SHP77 (cell line): ENCODE measurements around the gene EXOSC1.
"Not testable (repeated sequence)": the region's sequence is repeated elsewhere in the genome, so short reads cannot be mapped to it uniquely, and the experiment has no call there.

Source experiments
- DNase-seq, 2 experiments: peaks; one replicate each; lab custom pipeline; 2025; lab: John Stamatoyannopoulos, UW

Gene EXOSC1

DNA sequence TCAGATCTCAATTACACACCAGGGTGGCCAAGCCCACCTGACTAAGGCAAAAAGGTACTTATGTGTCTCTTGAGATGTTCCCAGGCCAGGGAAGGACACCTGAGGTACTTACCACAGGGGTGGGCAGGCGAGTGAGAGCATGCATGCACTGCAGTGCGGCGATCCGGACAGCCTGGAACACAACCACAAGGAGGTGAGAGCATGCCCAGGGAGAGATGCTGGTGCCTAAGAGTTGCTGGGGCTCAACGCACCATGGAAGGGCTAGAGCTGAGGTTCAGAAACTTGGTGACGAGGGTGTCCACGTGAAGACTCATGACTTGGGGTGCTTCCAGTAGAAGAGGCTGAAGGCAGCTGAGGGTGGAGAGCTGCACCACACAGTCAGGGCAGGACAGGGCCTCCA, 13.3 kb upstream of the EXOSC1 start:
- DNase-seq = no peak

DNA sequence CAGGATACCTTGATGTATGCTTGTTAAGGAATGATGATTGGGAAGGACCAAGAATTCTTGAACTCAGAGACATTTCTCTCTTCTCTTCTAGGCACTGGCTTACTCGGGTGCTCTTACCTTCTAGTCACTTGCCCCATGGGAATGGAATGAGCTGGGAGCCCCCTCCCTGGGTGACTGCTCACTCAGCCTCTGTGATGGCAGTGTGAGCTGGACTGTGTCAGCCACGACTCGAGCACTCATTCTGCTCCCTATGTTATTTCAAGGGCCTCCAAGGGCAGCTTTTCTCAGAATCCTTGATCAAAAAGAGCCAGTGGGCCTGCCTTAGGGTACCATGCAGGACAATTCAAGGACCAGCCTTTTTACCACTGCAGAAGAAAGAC, 10.9 kb upstream of the EXOSC1 start:
- DNase-seq = no peak

DNA sequence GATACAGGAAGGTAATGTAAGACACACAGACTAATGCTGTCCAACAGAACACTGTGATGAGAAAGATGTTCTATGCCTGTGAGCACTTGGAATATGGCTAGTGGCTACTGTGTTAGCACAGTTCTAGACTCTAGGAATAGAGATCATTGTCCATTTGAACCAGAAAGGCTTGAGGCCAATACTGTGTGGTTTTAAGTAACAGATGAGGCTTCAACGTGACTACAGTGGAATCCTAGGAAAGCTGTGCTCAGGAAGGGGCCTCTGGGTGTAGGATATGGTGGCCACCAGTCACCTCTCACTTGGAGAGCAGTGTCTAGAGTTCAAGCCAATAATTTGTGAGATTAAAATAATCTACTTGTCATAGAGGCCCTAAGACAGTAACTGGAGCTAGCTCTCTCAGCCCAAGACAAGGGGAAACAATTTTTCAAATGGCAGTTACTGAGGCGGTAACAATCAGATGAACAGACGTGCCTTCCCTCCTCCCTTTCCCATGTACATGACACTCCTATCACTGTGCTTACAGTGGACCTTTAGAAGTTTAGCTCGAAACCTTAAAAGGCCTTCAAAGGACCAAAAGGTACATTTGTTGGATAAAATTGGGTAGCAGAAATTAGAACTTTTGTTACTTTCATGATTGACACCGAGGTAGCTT, 10.4 kb upstream of the EXOSC1 start:
- no peak for DNase-seq

DNA sequence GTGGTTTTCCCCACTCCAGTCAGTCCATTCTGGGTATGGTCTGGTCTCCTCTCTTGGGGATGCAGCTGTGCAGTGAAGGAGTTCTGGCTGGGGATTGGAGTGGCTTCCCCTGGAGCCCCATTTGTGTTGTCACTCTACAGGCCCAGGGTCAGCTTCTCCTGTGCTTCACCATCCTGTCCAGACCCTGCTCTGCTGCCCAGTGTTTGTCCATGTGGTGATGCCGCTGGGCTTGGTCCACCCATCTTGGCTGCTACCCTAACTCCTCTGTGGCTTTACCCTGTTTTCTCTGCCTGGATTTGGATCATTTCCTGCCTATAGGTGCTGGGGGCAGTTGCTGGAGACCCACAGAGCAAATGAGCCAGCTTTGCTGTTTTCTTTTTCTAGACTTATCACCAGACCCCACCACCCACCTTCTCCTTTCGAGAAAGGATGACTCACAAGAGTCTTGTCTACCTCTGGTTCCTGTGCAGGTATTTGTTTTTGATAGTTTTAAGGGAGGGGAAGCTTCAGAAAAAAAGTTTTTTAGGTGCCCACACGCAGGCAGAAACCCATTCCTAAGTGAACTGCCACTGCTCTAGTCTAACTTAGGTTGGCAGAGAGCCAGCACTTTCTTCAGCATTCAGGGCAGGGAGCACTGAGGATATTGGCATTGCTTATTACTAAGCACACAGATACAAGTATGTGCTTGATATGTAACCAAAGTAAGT, 8.7 kb upstream of the EXOSC1 start:
- DNase-seq = peak in 1 of 2 experiments; percentile 5

DNA sequence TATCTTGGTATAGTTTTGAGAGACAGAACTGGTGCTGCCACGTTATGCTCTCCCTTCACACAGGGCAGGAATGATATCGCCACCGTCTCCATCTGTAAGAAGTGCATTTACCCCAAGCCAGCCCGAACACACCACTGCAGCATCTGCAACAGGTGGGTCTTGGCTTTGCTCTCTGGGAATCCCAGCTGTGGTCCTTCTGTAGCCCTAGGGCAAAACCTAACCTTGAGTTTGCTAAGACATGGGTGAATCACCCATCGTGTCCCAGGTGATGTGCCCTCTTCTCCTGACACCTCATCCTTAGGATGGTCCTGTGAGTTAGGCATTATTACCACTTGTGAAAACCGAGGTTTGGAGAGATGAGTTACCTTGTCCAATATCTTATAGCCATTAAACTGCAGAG, 6.5 kb upstream of the EXOSC1 start:
- DNase-seq = no peak

DNA sequence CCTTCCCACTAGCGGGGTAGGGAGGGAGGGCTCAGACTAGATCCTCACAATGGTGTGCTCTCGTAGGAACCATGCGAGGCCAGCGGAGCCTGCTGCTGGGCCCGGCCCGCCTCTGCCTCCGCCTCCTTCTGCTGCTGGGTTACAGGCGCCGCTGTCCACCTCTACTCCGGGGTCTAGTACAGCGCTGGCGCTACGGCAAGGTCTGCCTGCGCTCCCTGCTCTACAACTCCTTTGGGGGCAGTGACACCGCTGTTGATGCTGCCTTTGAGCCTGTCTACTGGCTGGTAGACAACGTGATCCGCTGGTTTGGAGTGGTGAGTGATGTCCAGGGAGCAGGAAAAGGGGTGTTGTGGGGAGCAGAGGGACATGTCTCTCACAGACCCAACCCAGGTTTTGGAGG, 5.8 kb upstream of the EXOSC1 start:
- DNase-seq = no peak

DNA sequence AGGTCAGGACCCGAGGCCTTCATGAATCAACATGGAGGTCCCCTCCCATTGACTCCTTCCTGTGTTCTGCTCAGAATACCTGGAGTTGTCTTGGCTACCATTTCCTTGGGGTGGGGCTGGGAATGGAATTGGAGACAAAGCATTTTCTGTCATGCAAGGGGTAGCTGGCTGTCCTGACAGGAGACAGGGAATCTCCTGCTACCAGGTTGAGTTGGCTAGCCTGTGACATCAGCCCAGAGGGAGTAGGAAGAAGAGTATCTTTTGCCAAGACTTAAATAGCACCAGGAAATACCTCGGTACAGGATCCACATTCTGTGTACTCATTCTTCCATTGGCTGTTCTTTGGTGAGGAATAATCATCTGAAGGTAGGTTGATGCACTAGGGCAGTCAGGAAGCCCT, 5.0 kb upstream of the EXOSC1 start:
- DNase-seq = no peak

DNA sequence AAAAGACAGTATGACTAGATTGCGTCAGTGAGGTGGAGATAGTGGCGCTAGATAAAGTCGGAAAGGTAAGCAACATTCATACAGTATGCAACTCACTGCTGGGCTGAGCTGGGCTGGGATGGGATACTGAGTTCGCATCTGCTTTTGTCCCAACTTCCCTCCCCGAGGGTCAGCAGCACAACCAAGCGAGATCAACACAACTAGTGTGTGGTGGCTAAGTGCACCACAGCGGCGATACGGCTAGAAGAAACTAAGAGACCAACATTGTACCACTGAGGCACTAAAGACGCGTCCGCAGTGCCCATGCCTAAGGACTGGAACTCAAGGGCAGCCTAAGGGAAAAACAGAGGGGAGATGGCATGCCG, 467 bp downstream of the EXOSC1 start:
- DNase-seq = no peak

DNA sequence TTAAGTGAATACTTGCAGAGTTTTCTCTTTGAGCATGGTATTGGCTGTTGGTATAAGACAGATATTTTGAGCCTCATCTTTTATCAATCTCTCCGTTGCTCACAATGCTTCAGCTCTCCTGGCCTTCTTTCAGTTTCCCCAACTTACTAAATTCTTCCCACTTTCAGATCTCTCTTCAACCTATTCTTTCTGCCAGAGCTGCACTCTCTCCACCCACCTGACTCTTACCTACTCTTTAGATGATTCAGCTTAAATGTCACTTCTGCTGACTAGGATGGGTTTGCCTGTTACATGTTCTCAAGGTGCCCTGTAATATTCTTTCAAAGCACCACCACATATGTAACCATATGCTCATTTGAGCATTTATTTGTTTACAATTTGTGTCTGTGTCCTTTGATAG, 1.6 kb downstream of the EXOSC1 start:
- DNase-seq = no peak

DNA sequence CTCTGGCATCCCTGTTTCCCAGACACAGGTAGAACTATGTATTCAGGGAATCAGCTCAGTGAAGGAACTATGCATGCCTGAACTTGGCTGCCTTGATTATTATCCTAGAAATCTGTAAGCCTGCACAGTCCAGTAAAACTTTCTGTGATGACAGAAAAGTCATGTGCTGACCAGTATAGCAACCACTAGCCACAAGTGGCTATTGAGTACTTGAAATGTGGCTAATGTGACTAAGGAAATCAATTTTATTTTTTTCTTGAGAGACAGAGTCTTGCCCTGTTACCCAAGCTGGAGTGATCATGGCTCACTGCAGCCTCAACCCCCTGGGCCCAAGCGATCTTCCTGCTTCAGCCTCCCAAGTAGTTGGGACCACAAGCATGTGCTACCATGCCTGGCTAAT, 3.5 kb downstream of the EXOSC1 start:
- DNase-seq = no peak

DNA sequence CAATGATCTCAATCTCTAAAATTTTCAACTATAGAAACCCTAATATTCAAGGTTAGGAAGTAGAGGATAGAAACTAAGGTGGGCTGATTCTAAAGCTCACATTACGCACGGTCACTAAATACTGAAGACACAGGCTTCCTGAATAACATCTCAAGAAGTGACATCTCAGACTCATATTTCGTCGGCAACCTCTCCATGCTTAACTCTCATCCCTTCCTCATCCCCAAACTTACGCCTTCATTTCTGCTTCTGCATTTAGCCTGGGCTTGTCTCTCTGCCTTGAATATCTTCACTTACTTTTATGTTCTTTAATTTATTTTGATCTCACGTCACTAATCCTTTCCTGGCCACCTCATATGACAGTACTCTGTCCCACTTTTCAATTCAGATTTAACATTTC, 10.6 kb downstream of the EXOSC1 start:
- DNase-seq = no peak

DNA sequence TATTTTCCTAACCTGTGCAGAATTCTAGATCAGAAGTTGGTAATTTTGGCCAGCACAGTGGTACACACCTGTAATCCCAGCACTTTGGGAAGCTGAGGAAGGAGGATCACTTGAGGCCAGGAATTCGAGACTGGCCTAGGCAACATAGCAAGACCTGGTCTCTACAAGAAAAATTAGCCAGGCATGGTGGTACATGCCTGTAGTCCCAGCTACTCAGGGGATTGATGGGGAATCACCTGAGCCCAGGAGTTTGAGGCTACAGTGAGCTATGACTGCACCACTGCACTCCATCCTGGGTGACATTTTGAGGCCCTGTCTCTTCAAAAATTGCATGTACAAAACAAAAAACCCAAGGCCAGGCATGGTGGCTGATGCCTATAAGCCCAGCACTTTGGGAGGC, 11.2 kb downstream of the EXOSC1 start:
- no peak for DNase-seq

DNA sequence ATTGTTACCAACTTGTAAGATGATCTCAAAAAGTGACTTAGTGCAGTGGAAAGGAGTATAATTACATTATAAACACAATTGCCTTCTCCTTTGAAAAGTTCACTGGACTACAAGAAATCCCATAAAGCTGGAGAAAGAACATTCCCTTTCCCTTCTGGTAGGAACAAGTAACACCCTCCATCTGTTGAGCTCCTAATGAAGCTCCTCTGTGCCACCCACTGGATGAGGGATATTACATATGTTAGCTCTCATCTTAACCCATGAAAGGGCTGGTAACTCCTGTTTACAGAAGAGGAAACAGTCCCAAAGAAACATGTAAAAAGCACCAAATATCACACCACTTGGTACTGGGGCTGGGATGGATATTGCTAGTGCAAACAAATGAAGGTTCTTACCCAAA, 11.8 kb downstream of the EXOSC1 start:
- DNase-seq = no peak

DNA sequence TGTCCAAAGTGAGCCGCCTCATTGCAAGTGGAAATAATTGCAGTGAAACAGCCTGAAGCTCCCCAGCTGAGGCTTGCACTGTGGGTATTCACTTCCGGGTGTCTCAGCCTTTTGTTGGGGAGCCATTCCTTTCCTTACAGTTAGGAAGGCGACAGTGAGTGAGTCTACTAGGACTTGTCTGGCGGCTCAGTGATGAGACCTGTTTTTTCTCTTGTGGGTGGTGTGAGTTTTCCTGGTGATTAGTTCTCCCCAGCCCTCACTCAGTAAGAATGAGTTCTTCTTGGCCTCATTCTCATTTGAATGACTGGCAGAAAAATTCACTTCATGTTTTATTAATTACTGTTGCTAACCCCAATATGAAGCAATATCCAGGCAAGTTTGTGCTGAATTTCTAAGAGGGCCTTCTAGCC, 17.2 kb downstream of the EXOSC1 start:
- DNase-seq = no peak

DNA sequence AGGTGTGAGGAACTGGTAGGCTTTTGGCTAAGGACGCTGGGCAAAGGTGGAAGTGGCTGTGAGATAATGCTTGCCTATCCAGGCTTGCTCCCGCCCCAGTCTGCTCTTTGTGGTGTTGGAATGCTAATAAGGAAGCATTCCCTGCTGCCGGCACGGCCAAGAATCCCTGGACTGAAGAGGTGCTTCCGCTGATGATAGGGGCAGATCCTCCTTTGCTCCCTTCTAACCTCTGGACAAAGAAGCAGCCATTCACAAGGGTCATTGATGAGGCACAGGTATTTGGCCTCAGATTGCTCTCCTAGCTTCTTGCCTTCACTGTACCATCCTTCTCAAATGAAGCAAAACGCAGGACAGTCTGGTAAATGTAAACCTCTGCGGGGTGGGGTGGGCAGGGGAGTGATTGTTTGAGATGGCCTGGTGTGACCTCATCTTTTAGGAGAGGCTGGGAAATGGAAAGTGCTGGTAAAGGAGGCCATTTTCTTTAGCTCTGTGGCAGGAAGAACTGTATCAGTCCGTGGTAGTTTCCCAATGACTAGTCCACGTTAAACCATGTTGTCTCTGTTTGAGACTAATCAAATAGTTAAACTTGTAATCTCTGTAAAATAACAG, 18.1 kb downstream of the EXOSC1 start:
- DNase-seq = no peak

DNA sequence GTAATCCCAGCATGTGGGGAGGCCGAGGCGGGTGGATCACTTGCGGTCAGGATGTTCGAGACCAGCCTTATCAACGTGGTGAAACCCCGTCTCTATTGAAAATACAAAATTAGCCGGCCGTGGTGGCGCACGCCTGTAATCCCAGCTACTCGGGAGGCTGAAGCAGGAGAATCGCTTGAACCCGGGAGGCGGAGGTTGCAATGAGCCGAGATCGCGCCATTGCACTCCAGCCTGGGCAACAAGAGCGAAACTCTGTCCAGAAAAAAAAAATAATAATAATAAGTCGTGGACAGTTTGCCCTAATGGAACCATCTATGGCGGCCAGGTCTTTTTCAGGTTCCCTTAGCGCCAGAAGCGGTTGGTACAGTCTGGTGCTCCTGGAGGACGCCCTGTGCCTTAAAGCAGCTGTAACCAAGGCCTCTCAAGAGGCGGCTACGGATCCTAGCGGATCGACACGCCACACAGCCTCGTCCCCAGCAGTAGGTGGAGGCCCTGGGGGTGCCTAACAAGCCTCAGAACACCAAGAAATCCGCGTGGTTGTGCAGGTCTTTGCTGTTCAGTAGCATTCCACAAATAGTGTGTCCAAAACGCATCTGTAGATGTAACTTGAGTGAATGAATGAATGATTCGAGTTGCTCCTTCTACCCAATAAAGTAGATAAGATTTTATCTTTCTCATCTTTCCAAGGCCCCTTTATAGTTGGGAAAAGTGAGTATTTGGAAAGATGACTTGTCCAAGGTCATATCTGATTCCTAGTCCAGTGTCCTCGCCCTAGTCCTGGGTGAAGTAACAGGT, 18.8 kb downstream of the EXOSC1 start:
- DNase-seq = no peak

DNA sequence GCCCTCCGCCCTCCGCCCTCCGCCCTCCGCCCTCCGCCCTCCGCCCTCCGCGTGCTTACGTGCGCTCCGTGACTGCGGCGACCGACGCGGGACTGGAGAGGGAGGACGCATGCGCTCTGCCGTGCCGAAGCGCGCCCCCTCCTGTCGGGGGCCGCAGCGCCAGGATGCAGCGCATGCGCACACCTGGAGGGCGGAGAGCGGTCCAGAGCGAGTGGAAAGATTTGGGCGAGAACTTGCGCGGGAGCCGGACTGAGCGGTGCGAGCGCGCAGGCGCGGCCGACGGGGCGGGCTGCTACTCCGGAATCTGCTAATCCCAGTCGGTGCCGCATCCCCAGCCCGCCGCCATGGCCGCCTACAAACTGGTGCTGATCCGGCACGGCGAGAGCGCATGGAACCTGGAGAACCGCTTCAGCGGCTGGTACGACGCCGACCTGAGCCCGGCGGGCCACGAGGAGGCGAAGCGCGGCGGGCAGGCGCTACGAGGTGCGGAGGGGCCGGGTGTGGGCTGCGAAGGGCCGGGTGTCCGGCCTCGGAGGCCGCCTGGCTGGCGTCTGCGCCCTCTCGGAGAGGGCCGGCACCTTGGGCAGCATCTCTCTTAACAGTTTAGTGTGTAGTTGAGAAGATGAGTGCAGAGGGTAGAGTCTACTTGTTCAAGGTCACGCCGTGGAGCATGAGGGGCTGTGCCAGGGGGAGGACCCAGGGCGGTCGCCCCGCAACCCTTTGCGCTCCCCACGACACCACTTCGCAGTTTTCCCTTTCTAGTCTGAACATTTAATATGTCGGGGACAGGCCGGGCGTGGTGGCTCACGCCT, 19.6 kb downstream of the EXOSC1 start, which contains the start of gene PGAM1:
PGAM1 (plus strand) TSS at position 228 of the 812 bp plus-strand sequence; CDS start at position 345, 117 bp downstream.
- peak; percentile 91 to 92 for DNase-seq

DNA sequence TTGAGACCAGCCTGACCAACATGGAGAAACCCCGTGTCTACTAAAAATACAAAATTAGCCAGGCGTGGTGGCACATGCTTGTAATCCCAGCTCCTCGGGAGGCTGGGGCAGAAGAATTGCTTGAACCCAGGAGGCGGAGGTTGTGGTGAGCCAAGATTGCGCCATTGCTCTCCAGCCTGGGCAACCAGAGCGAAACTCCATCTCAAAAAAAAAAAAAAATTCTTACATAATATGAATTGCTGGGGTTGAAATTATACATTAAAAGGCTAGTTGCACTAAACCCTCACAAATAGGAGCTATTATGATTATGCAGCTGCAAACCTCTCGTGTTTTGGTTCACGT, 22.1 kb downstream of the EXOSC1 start:
- DNase-seq = not testable (repeated sequence)

DNA sequence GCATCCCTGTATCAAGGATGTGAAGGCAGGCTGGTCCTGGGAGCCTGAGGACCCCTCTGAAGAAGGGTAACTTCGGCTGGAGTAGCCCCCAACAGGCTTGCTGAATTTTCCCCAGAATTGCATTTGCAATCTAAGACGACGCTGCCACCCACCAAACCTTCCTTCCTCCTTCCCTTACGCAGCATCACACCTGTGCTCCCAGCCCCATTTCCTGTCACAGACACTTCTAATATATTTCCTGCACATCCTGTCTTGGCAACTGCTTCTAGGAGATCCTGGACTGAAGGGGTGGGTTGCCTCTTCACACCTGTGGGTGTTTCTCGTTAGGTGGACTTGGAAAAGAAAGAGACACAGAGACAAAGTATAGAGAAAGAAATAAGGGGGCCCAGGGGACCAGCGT, 29.2 kb downstream of the EXOSC1 start:
- no peak for DNase-seq

DNA sequence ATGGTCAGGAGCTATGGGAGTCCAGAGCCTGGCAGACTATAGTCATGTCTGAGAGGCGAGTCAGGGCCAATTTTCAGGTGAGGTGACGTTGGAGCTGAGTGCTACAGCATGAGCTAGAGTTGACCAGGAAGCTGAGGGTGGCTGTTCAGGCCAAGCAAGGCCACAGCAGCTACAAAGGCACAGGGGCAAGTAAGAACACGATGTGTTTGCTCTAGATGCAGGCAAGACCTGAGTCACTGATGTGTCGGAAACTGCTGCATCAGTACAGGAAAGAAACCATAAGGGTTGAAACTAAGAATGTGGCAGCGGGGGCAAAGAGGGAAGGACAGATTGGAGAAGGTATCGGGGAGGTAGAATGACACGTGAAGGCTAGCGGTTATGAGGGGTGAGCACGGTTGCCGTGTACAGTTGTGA, 32.9 kb downstream of the EXOSC1 start:
- no peak for DNase-seq

DNA sequence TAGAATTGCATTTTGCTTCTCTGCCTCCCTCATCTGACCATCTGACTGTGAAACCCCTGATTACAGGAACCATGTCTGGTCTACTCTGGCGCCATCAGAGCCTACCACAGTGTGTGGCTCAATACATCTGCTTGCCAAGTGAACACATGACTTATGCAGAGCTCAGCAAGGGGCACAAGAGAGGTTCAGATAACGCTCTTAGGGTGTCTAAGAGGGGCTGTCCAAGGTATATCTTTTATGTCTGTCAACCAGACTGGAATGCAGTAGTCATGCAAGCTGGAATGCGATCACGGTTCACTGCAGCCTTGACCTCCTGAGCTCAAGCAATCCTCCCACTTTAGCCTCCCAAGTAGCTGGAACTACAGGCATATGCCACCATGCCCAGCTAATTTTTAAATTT, 34.4 kb downstream of the EXOSC1 start:
- DNase-seq = no peak

DNA sequence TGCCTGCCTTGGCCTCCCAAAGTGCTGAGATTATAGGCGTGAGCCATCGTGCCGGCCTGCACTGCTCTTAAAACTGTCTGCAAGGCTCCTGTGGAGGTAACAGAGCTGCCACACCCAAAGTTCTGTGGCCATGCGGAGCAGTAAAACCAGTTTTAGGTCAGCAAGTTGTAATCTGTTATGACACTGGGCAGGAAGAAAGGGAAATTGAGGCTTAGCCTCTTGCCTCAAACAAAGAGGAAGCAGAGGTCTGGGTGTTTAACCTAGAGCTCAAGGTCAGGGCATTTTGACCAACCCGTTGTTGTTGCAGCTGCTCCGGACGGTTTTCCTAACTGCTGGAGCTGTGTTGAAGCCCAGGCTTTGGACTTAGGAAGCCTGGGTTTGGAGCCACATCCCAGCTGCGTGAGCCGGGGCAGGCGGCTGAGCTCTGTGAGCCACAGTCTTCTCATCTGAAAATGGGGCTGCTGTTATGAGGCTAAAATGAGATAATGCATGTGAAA, 37.3 kb downstream of the EXOSC1 start:
- DNase-seq = no peak
